H1 (cell line): ENCODE measurements around the gene WDR1. TPM values are rescaled to one million over a fixed set of nuclear protein-coding genes. Genes with fewer than 3 reads are reported as not detected.

Experiments used
- microRNA-seq, 2 experiments: library from miRNA; unstranded; fragments of <30 nt; microRNA quantifications; one replicate each; pipeline versions ENCODE4 to v1.2.0, GENCODE V29; 2016 to 2020; ENCODE audit warnings: borderline microRNAs expressed in 2 of 2, borderline number of aligned reads in 2 of 2, borderline replicate concordance in 1 of 2
- polyA plus RNA-seq, 7 experiments: library from polyadenylated mRNA; depleted of rRNA in 3 of 7; stranded (reverse) in 5 of 7; unstranded in 2 of 7; fragments of >200 nt in 5 of 7; fragments of 200-250 nt in 2 of 7; gene quantifications; 1 replicate in 5 of 7; 2 replicates in 1 of 7; 4 replicates in 1 of 7; pipeline versions ENCODE4 v1.2.1 to v1.2.3, GENCODE V29; 2011 to 2013; ENCODE audit warnings: missing spikeins in 2 of 7, mixed read lengths in 2 of 7
- small RNA-seq: library from polyadenylated mRNA; stranded (forward); fragments of <200 nt; extraction: miRNeasy Mini kit (QIAGEN cat#:217004); gene quantifications from one replicate; pipeline ENCODE3, GENCODE V24; 2013; ENCODE audit not compliant: insufficient read depth
- total RNA-seq: library from RNA; stranded (reverse); fragmentation: NEBNext Ultra II Directional; extraction: Animal tissue kit (Norgen Biotek cat#: 25700); gene quantifications from 2 replicates; pipeline ENCODE4 v1.2.1, GENCODE V29; 2021

Gene WDR1
- total and polyA plus RNA-seq, 2 of the 8 experiments (the other 6 are each of a cell fraction or from before 2014, with no cell fraction given) = 315 to 377 TPM

Small RNA genes lying within 50 kb of the gene (microRNA-seq; reads per million reads assigned to microRNA genes)
- gene MIR3138 = 0.41 to 1.1 reads per million in 2 experiments

Small RNA genes lying within 50 kb of the gene (small RNA-seq; reads per million reads assigned to genes)
- gene AC093664.1 (not detected), gene MIR3138 (2.4 reads per million, percentile 26 among the genes with 10 or more reads in this experiment), gene RNA5SP155 (not detected)

Other genes with a start within 250 kb of the WDR1 start
- gene SLC2A9, start 95.3 kb downstream of the WDR1 start, total RNA-seq = 0.20 and 0.44 TPM in 2 replicates
- 0.26 and 0.63 TPM in 2 replicates for gene SLC2A9, start 95.3 kb downstream of the WDR1 start, polyA plus RNA-seq (2011; rRNA removed)